Body of pancreas (tissue), 4 donors: ENCODE data around the gene CHST14. TPM values are rescaled to one million over a fixed set of nuclear protein-coding genes. Genes with fewer than 3 reads are reported as not detected.

Experiments used
- ATAC-seq: fragments of 150-250 bp; one replicate; pipeline ENCODE4 v1.9.1; 2016
- DNase-seq, 4 donors: peaks; one replicate each; pipeline ENCODE4 v3.0.0-alpha.2; 2019
- H3K27ac ChIP-seq, 4 donors: fragments of 200-600 bp; sonication (generic); 1 replicate in 3 of 4; 2 replicates in 1 of 4; pipeline versions ENCODE4 v1.5.1 to v1.6.1; 2016 to 2019; ENCODE audit warnings: mild to moderate bottlenecking in 1 of 4, mixed read lengths in 1 of 4, moderate library complexity in 1 of 4
- H3K27me3 ChIP-seq, 2 donors: fragments of 200-600 bp; sonication (generic); one replicate each; pipeline ENCODE4 v1.6.0; 2016; ENCODE audit warnings: mild to moderate bottlenecking in 1 of 2
- H3K36me3 ChIP-seq, 2 donors: fragments of 200-600 bp; sonication (generic); replicated peaks in 1 of 2; 2 replicates each; pipeline ENCODE4 v1.5.1; 2016; ENCODE audit warnings: low read depth in 2 of 2; ENCODE audit not compliant: insufficient read depth in 1 of 2
- H3K4me1 ChIP-seq: fragments of 200-600 bp; sonication (generic); one replicate; pipeline ENCODE4 v1.6.0; 2016
- H3K4me3 ChIP-seq, 2 donors: fragments of 200-600 bp; sonication (generic); 1 replicate in 1 of 2; 2 replicates in 1 of 2; pipeline ENCODE4 v1.5.1; 2016 to 2019
- H3K9me3 ChIP-seq, 3 donors: fragments of 200-600 bp; sonication (generic); 1 replicate in 2 of 3; 2 replicates in 1 of 3; pipeline ENCODE4 v1.5.1; 2016
- POLR2A ChIP-seq, 3 donors: fragments of 450-650 bp; IDR thresholded peaks; one replicate each; pipeline ENCODE4 v1.6.1; 2016; ENCODE audit warnings: antibody characterized with exemption in 3 of 3, mild to moderate bottlenecking in 2 of 3
- WGBS, 2 donors: methylation state at CpG; one replicate each; pipeline ENCODE4 v1.1.5; 2017; 5-methylcytosine and 5-hydroxymethylcytosine counted together
- intact Hi-C: fragments of 100-400 bp; cut with DNase I; formaldehyde crosslinking; loops from one replicate; pipeline ENCODE4 v1.15.1; 2023
- total RNA-seq, 2 donors: library from RNA; depleted of rRNA; stranded (reverse); fragments of >200 nt; gene quantifications; one replicate each; pipeline ENCODE4 v1.1.0, GENCODE V29; 2016
- TF ChIP-seq, protein P1 (sequence below), 7 experiments: fragments of 450-650 bp in 4 of 7; fragments of 200-600 bp in 3 of 7; sonication (generic) in 3 of 7; IDR thresholded peaks; one replicate each; pipeline ENCODE4 v1.5.1; 2016 to 2019; ENCODE audit warnings: antibody characterized with exemption in 7 of 7

The CHST14 gene
- total RNA-seq, 2 donors from 2014 or later, result 4.7 to 8.6 TPM

DNA sequence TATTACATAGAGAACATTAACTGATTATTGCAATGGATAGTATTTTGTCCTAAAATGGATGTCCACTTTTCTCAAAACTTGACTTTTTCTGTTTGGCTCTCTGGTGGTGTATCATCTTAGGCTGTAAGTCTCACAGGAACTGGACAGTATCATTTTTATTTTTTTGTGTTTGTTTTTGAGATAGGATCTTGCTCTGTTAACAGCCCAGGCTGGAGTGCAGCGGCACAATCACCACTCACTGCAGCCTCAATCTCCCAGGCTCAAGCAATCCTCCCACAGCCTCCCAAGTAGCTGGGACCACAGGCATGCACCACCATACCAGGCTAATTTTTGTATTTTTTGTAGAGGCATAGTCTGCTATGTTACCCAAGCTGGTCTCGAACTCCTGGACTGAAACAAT is 13.1 kb downstream of the CHST14 start:
- H3K27me3 ChIP-seq, result no peaks in the 10 kb centered on the region
- intact Hi-C loops, result no loop called here
- no peak overlapping the region for H3K27ac ChIP-seq
- 71 to 81% methylated on average over 2 of the region's 2 CpGs for whole genome bisulfite sequencing, 2 donors
- H3K36me3 ChIP-seq, result no peaks in the 10 kb centered on the region
- TF ChIP-seq POLR2A (IDR thresholded peaks at IDR 0.05), result no peak
- TF ChIP-seq, protein P1, sequence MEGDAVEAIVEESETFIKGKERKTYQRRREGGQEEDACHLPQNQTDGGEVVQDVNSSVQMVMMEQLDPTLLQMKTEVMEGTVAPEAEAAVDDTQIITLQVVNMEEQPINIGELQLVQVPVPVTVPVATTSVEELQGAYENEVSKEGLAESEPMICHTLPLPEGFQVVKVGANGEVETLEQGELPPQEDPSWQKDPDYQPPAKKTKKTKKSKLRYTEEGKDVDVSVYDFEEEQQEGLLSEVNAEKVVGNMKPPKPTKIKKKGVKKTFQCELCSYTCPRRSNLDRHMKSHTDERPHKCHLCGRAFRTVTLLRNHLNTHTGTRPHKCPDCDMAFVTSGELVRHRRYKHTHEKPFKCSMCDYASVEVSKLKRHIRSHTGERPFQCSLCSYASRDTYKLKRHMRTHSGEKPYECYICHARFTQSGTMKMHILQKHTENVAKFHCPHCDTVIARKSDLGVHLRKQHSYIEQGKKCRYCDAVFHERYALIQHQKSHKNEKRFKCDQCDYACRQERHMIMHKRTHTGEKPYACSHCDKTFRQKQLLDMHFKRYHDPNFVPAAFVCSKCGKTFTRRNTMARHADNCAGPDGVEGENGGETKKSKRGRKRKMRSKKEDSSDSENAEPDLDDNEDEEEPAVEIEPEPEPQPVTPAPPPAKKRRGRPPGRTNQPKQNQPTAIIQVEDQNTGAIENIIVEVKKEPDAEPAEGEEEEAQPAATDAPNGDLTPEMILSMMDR (IDR thresholded peaks at IDR 0.05), result no peak
- no peak overlapping the region for H3K4me3 ChIP-seq
- H3K9me3 ChIP-seq, result no peaks in the 10 kb centered on the region
- ATAC-seq, result no peak
- no peak for DNase-seq
- no peaks in the 10 kb centered on the region for H3K4me1 ChIP-seq

DNA sequence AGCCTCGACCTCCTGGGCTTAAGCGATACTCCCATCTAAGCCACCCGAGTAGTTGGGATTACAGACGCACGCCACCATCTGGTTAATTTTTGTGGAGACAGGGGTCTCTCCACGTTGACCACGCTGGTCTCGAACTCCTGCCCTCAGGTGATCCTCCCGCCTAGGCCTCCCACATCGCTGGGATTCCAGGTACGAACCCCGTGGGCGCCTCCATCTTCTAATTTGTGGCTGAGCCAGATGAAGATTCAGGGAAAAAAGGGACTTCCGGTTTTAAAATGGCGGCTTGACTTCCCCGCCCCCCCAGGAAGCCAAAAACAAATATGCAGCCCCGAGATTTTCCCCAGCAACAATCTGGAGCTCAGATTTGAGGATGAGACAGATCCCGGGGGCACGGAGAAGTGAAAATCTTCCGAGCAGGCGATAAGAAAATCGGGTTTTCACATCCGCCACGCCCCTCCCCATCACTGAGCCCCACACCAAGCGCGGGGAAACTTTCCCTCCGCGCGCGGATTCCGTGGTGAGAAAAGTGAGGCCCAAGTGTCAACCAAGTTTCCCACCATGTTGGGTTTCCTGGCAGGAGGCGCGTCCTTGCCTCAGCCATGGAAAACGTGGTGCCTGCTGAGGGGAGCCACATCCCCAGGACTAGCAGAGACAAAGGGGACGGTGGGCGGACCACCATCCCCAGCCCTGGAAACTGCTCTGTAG is 15.4 kb downstream of the CHST14 start:
- H3K4me3 ChIP-seq, result no peak overlapping the region
- TF ChIP-seq POLR2A (IDR thresholded peaks at IDR 0.05), result no peak
- TF ChIP-seq, protein P1 (IDR thresholded peaks at IDR 0.05), result no peak

DNA sequence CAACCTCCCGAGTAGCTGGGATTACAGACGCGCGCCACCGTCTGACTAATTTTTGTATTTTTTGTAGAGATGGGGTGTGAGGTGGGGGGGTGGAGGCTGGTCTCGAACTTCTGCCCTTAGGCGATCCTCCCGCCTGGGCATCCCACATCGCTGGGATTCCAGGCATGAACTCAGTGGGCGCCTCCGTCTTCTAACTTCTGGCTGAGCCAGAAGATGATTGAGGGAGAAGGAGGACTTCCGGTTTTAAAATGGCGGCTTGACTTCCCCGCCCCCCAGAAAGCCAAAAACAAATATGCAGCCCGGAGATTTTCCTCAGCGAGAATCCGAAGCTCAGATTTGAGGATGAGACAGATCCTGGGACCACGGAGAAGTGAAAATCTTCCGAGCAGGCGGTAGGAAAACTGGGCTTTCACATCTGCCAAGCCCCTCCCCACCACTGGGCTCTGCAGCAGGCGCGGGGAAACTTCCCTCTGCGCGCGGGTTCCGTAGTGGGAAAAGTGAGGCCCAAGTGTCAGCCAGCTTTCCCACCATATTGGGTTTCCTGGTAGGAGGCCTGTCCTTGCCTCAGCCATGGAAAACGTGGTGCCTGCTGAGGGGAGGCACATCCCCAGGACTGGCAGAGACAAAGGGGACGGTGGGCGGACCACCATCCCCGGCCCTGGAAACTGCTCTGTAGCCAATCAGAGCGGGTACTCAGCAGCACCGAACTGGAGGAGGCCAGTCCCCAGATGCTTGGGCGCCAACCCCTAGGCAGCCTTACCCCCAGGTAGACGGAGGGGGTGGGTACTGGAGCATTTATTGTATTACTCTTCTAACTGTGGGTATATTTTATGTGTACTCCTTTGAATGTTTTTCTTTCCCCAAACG is 17.3 kb downstream of the CHST14 start:
- Histone ChIP-seq H3K27me3 (no peaks in the 10 kb centered on the region), H3K4me3 (no peak overlapping the region), H3K36me3 (no peaks in the 10 kb centered on the region), H3K27ac (no peak overlapping the region), H3K9me3 (no peaks in the 10 kb centered on the region), H3K4me1 (no peaks in the 10 kb centered on the region)
- intact Hi-C loops, result no loop called here
- DNase-seq, result no peak
- no peak for ATAC-seq
- WGBS, 2 donors, result 82 to 89% methylated on average over 16 to 35 of the region's 35 CpGs
- TF ChIP-seq, protein P1 (IDR thresholded peaks at IDR 0.05), result no peak
- TF ChIP-seq POLR2A (IDR thresholded peaks at IDR 0.05), result no peak

More for the DNA sequence above, 15.4 kb downstream of the CHST14 start:
- Histone ChIP-seq H3K27ac (no peak overlapping the region), H3K4me1 (no peaks in the 10 kb centered on the region), H3K36me3 (no peaks in the 10 kb centered on the region), H3K27me3 (no peaks in the 10 kb centered on the region), H3K9me3 (no peaks in the 10 kb centered on the region)
- WGBS, 2 donors, result 80 to 81% methylated on average over 31 to 36 of the region's 36 CpGs
- DNase-seq, result no peak
- intact Hi-C loops, result no loop called here
- no peak for ATAC-seq

DNA sequence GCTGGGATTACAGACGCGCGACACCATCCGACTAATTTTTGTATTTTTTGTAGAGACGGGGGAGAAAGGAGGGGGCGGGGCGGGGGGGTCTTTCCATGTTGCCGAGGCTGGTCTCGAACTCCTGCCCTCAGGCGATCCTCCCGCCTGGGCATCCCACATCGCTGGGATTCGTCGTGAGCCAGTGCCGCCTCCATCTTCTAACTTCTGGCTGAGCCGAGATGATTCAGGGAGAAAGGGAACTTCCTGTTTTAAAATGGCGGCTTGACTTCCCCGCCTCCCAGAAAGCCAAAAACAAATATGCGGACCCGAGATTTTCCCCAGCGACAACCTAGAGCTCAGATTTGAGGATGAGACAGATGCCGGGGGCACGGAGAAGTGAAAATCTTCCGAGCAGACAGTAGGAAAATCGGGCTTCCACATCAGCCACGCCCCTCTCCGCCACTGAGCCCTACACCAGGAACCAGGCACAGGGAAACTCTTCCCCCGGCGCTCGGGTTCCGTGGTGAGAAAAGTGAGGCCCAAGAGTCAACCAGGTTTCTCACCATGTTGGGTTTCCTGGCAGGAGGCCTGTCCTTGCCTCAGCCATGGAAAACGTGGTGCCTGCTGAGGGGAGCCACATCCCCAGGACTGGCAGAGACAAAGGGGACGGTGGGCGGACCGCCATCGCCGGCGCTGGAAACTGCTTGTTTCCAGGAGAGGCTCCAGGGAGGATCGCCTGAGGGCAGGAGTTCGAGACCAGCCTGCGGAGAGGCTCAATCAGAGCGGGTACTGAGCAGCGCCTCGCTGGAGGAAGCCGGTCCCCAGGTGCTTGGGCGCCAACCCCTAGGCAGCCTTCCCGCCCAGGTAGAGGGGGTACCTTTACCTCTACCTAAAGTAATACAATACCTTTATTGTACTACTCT is 18.7 kb downstream of the CHST14 start:
- no peak overlapping the region for H3K4me3 ChIP-seq
- WGBS, 2 donors, result 83 to 84% methylated on average over 33 to 46 of the region's 47 CpGs
- no peaks in the 10 kb centered on the region for H3K4me1 ChIP-seq
- ATAC-seq, result no peak
- TF ChIP-seq POLR2A (IDR thresholded peaks at IDR 0.05), result no peak
- TF ChIP-seq, protein P1 (IDR thresholded peaks at IDR 0.05), result no peak
- no peak for DNase-seq
- H3K27me3 ChIP-seq, result no peaks in the 10 kb centered on the region
- intact Hi-C loops, result no loop called here
- no peaks in the 10 kb centered on the region for H3K9me3 ChIP-seq
- no peaks in the 10 kb centered on the region for H3K36me3 ChIP-seq
- no peak overlapping the region for H3K27ac ChIP-seq
